CD4-positive, alpha-beta T cell (primary cell): Measurements from ENCODE around the gene PALS2. TPM values are rescaled to one million over a fixed set of nuclear protein-coding genes. Genes with fewer than 3 reads are reported as not detected.

Experiments
- ATAC-seq: fragments of 200-7000 bp; cut with Tn5 transposase; one replicate; pipeline ENCODE4 v1.10.0; 2022; ENCODE audit warnings: mild to moderate bottlenecking; ENCODE audit not compliant: poor library complexity
- CTCF ChIA-PET: fragments of 350-600 bp; sonication (Branson Sonifier 250); formaldehyde crosslinking; loops from one replicate; lab custom pipeline; 2021; ENCODE audit warnings: antibody characterized with exemption, inconsistent platforms; lab: Charles Lee
- POLR2A ChIA-PET: fragments of 350-600 bp; sonication (Branson Sonifier 250); formaldehyde crosslinking; loops from one replicate; lab custom pipeline; 2021; ENCODE audit warnings: antibody characterized with exemption, inconsistent platforms; lab: Charles Lee
- DNase-seq, 14 experiments: peaks; one replicate each; pipeline ENCODE4 v3.0.0-alpha.2; 2013 to 2020; ENCODE audit warnings: mixed read lengths in 2 of 14
- H3K27ac ChIP-seq, 2 donors: one replicate each; pipeline versions ENCODE4 v1.5.1 to v1.7.0; 2013; ENCODE audit warnings: low read length in 2 of 2, low read depth in 1 of 2, mild to moderate bottlenecking in 1 of 2
- H3K27me3 ChIP-seq, 2 experiments: 1 replicate in 1 of 2; 2 replicates in 1 of 2; pipeline versions ENCODE4 v1.6.1 to v1.7.0; 2013; ENCODE audit warnings: low read length in 2 of 2, control low read depth in 1 of 2, mild to moderate bottlenecking in 1 of 2, moderate library complexity in 1 of 2; ENCODE audit not compliant: insufficient read depth in 2 of 2, control insufficient read depth in 1 of 2
- H3K36me3 ChIP-seq: one replicate; pipeline ENCODE4 v1.6.1; 2013; ENCODE audit warnings: low read length, control low read depth; ENCODE audit not compliant: insufficient read depth
- H3K4me1 ChIP-seq: one replicate; pipeline ENCODE4 v1.6.1; 2013; ENCODE audit warnings: low read length, control low read depth; ENCODE audit not compliant: insufficient read depth
- H3K4me3 ChIP-seq: one replicate; pipeline ENCODE4 v1.5.1; 2013; ENCODE audit warnings: mild to moderate bottlenecking, low read length, moderate library complexity
- H3K9me3 ChIP-seq, 2 experiments: 1 replicate in 1 of 2; 2 replicates in 1 of 2; pipeline versions ENCODE4 v1.6.1 to v1.7.0; 2013; ENCODE audit warnings: low read length in 2 of 2, mild to moderate bottlenecking in 2 of 2, control low read depth in 1 of 2, moderate library complexity in 1 of 2; ENCODE audit not compliant: control insufficient read depth in 1 of 2, insufficient read depth in 1 of 2
- H3K27ac Mint-ChIP-seq: one replicate; pipeline ENCODE4 v1.8.0; 2020; ENCODE audit warnings: mixed read lengths
- H3K27me3 Mint-ChIP-seq: one replicate; pipeline ENCODE4 v1.8.0; 2021; ENCODE audit warnings: mixed read lengths
- H3K36me3 Mint-ChIP-seq: one replicate; pipeline ENCODE4 v1.8.0; 2021; ENCODE audit warnings: low read depth, mixed read lengths
- H3K4me1 Mint-ChIP-seq: one replicate; pipeline ENCODE4 v1.8.0; 2021; ENCODE audit warnings: low read depth, mixed read lengths
- H3K4me3 Mint-ChIP-seq: one replicate; pipeline ENCODE4 v1.8.0; 2020; ENCODE audit warnings: mild to moderate bottlenecking, mixed read lengths
- H3K9me3 Mint-ChIP-seq: one replicate; pipeline ENCODE4 v1.8.0; 2020; ENCODE audit warnings: mixed read lengths
- intact Hi-C, 2 experiments: fragments of 100-400 bp; cut with DNase I in 1 of 2; cut with micrococcal nuclease in 1 of 2; formaldehyde crosslinking; loops; one replicate each; pipeline versions ENCODE4 v1.15.1 to v1.9.0; 2023 to 2025; cut with DNase I, micrococcal nuclease
- total RNA-seq, 174 experiments: library from RNA in 2 of 174; stranded (reverse) in 2 of 174; gene quantifications; one replicate each; pipeline ENCODE4 v1.2.3 and lab custom pipeline; 2021 to 2026
- TF ChIP-seq, protein P1 (sequence below): fragments of 200-600 bp; IDR thresholded peaks from one replicate; pipeline ENCODE4 v1.8.0; 2022; ENCODE audit warnings: antibody characterized with exemption, mild to moderate bottlenecking

PALS2 gene
- total RNA-seq, 2 experiments from 2014 or later: 35.0 to 53.2 TPM

DNA sequence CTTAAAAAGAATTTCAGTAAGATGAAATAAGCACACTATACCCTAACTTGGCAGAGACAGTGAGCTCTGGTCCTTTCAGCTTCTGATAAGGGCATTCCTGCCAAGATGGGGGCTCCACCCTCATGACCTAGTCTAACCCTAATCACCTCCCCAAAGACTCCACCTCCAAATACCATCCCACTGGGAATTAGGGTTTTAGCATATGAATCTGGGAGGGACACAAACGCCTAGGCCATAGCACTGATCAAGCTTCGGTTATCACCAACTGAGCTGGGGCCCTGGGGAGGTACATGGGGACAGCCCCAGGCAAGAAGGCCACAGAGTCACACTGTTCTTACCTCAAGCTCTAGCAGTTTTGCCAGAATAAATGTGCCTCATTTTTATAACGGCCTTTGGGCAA, 31.4 kb downstream of the PALS2 start:
- H3K36me3 ChIP-seq: no peaks in the 10 kb centered on the region
- ATAC-seq (no peak), DNase-seq (no peak)
- H3K9me3 ChIP-seq: no peaks in the 10 kb centered on the region
- CTCF ChIA-PET: interaction anchor here (0.6 kb wide), 1 partner anchor 389 kb away, joined by 4 read pairs; no protein-coding TSS in a partner anchor
- H3K27ac ChIP-seq: no peak overlapping the region
- no peaks in the 10 kb centered on the region for H3K4me1 ChIP-seq
- POLR2A ChIA-PET: no interaction called here
- H3K27me3 Mint-ChIP-seq: no peaks in the 10 kb centered on the region
- H3K36me3 Mint-ChIP-seq: peaks cover 22% of the 10 kb centered on the region
- no peak overlapping the region for H3K27ac Mint-ChIP-seq
- peaks cover 21% of the 10 kb centered on the region for H3K4me1 Mint-ChIP-seq
- H3K9me3 Mint-ChIP-seq: no peaks in the 10 kb centered on the region
- H3K27me3 ChIP-seq: no peaks in the 10 kb centered on the region
- no peak overlapping the region for H3K4me3 Mint-ChIP-seq
- H3K4me3 ChIP-seq: no peak overlapping the region
- TF ChIP-seq, protein P1, sequence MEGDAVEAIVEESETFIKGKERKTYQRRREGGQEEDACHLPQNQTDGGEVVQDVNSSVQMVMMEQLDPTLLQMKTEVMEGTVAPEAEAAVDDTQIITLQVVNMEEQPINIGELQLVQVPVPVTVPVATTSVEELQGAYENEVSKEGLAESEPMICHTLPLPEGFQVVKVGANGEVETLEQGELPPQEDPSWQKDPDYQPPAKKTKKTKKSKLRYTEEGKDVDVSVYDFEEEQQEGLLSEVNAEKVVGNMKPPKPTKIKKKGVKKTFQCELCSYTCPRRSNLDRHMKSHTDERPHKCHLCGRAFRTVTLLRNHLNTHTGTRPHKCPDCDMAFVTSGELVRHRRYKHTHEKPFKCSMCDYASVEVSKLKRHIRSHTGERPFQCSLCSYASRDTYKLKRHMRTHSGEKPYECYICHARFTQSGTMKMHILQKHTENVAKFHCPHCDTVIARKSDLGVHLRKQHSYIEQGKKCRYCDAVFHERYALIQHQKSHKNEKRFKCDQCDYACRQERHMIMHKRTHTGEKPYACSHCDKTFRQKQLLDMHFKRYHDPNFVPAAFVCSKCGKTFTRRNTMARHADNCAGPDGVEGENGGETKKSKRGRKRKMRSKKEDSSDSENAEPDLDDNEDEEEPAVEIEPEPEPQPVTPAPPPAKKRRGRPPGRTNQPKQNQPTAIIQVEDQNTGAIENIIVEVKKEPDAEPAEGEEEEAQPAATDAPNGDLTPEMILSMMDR: no peak
- intact Hi-C loops: no loop called here

DNA sequence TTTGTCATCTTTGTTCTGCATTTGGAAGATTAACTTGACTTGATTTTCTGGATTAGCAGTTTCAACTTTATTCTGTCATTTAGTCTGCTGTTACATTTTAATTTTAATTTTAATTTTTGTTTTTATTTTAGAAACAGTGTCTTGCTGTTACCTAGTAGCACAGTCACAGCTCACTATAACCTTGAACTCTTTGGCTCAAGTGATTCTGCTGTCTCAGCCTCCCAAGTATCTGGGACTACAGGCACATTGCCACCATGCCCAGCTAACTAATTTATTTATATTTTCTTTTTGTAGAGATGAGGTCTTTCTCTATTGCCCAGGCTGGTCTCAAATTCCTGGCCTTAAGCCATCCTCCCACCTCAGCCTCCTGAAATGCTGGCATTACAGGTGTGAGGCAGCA, 35.3 kb downstream of the PALS2 start:
- H3K27ac Mint-ChIP-seq: no peak overlapping the region
- TF ChIP-seq, protein P1: no peak
- intact Hi-C loops: no loop called here
- peaks cover under 1% of the 10 kb centered on the region for H3K9me3 Mint-ChIP-seq
- ATAC-seq: no peak
- H3K4me3 ChIP-seq: no peak overlapping the region
- H3K4me3 Mint-ChIP-seq: no peak overlapping the region
- H3K36me3 ChIP-seq: no peaks in the 10 kb centered on the region
- H3K4me1 Mint-ChIP-seq: peaks cover 25% of the 10 kb centered on the region
- no peaks in the 10 kb centered on the region for H3K27me3 ChIP-seq
- ChIA-PET POLR2A (no interaction called here), CTCF (no interaction called here)
- no peaks in the 10 kb centered on the region for H3K36me3 Mint-ChIP-seq
- H3K9me3 ChIP-seq: no peaks in the 10 kb centered on the region
- H3K4me1 ChIP-seq: no peaks in the 10 kb centered on the region
- H3K27ac ChIP-seq: no peak overlapping the region
- DNase-seq: no peak
- no peaks in the 10 kb centered on the region for H3K27me3 Mint-ChIP-seq

DNA sequence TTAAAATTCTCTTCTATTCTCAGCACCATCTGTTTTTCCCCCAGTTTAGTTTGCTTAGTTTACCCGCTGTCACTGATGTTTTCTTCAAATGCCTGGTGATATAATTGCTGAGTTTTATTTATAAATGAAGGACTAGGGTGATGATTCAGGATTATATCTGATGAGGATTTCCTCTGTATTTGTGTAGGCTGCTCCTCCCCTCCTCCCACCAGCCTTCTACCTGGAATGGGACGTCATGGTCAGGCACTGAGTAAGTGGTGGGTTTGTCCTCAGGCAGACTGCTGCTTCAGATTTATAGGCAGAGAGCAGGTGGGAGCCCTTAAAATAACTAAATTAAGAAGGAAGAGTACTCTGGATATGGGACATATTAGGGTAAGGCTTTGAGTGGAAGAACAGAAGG, 35.8 kb downstream of the PALS2 start:
- H3K27ac Mint-ChIP-seq: no peak overlapping the region

More for the DNA sequence above, 35.8 kb downstream of the PALS2 start:
- H3K4me1 ChIP-seq: no peaks in the 10 kb centered on the region
- H3K27me3 ChIP-seq: no peaks in the 10 kb centered on the region
- H3K36me3 Mint-ChIP-seq: no peaks in the 10 kb centered on the region
- H3K9me3 Mint-ChIP-seq: peaks cover 4% of the 10 kb centered on the region
- ATAC-seq (no peak), DNase-seq (no peak)
- CTCF ChIA-PET: no interaction called here
- intact Hi-C loops: no loop called here
- TF ChIP-seq, protein P1: no peak
- no peaks in the 10 kb centered on the region for H3K27me3 Mint-ChIP-seq
- no peak overlapping the region for H3K4me3 ChIP-seq
- H3K36me3 ChIP-seq: no peaks in the 10 kb centered on the region
- no peaks in the 10 kb centered on the region for H3K9me3 ChIP-seq
- no peak overlapping the region for H3K27ac ChIP-seq
- POLR2A ChIA-PET: no interaction called here
- no peak overlapping the region for H3K4me3 Mint-ChIP-seq
- peaks cover 25% of the 10 kb centered on the region for H3K4me1 Mint-ChIP-seq
